HPDE6-E6E7 (cell line): ENCODE results near the gene THEMIS.
"Not testable (repeated sequence)": the region's sequence is repeated elsewhere in the genome, so short reads cannot be mapped to it uniquely, and the experiment has no call there.

ENCODE experiments used
- DNase-seq: peaks from one replicate; pipeline ENCODE4 v3.0.0; 2011; ENCODE audit warnings: missing footprints; ENCODE audit errors: extremely low spot score

The THEMIS gene

GRCh38 chr6:127914240-127914639 is 13.4 kb upstream of the THEMIS start:
- DNase-seq = no peak

GRCh38 chr6:127912914-127913313 is 12.1 kb upstream of the THEMIS start:
- DNase-seq = no peak

GRCh38 chr6:127907960-127908640 is 7.2 kb upstream of the THEMIS start:
- DNase-seq = no peak

- no peak for DNase-seq
Observed at GRCh38 chr6:127904160-127904559, 3.3 kb upstream of the THEMIS start.

- DNase-seq = no peak
Observed at GRCh38 chr6:127902933-127903332, 2.1 kb upstream of the THEMIS start.

GRCh38 chr6:127897484-127897883 is 3.4 kb downstream of the THEMIS start:
- no peak for DNase-seq

- DNase-seq = no peak
Observed at GRCh38 chr6:127894051-127894450, 6.8 kb downstream of the THEMIS start.

GRCh38 chr6:127893541-127893940 is 7.3 kb downstream of the THEMIS start:
- no peak for DNase-seq

- DNase-seq = no peak
Observed at GRCh38 chr6:127891731-127892326, 9.0 kb downstream of the THEMIS start.

GRCh38 chr6:127886603-127887002 is 14.3 kb downstream of the THEMIS start:
- DNase-seq = no peak

GRCh38 chr6:127884134-127884533 is 16.7 kb downstream of the THEMIS start:
- DNase-seq = no peak

GRCh38 chr6:127881949-127882348 is 18.9 kb downstream of the THEMIS start:
- not testable (repeated sequence) for DNase-seq

- DNase-seq = no peak
Observed at GRCh38 chr6:127880429-127880828, 20.4 kb downstream of the THEMIS start.

- DNase-seq = no peak
Observed at GRCh38 chr6:127879685-127880084, 21.2 kb downstream of the THEMIS start.

- no peak for DNase-seq
Observed at GRCh38 chr6:127878115-127878514, 22.7 kb downstream of the THEMIS start.

GRCh38 chr6:127877231-127877630 is 23.6 kb downstream of the THEMIS start:
- no peak for DNase-seq

- no peak for DNase-seq
Observed at GRCh38 chr6:127869772-127870404, 31.0 kb downstream of the THEMIS start.

GRCh38 chr6:127869183-127869582 is 31.7 kb downstream of the THEMIS start:
- DNase-seq = no peak

GRCh38 chr6:127868338-127868737 is 32.5 kb downstream of the THEMIS start:
- no peak for DNase-seq

GRCh38 chr6:127866766-127867165 is 34.1 kb downstream of the THEMIS start:
- DNase-seq = no peak

- no peak for DNase-seq
Observed at GRCh38 chr6:127865108-127865507, 35.8 kb downstream of the THEMIS start.

- DNase-seq = no peak
Observed at GRCh38 chr6:127864701-127865100, 36.2 kb downstream of the THEMIS start.

- DNase-seq = no peak
Observed at GRCh38 chr6:127860723-127861122, 40.1 kb downstream of the THEMIS start.
